ENCODE results near the gene KHNYN. TPM values are rescaled to one million over a fixed set of nuclear protein-coding genes. Genes with fewer than 3 reads are reported as not detected.

The KHNYN gene
- total RNA-seq, 2 donors from 2014 or later, result 46.2 to 46.6 TPM

- Mint-ChIP-seq H3K27ac (no peak overlapping the region), H3K27me3 (ENCODE audit: insufficient read depth) (peaks cover 16% of the 10 kb centered on the region), H3K36me3 (ENCODE audit: low read depth) (no peaks in the 10 kb centered on the region), H3K4me1 (peaks cover 8% of the 10 kb centered on the region), H3K4me3 (no peak overlapping the region), H3K9me3 (no peaks in the 10 kb centered on the region)
- Histone ChIP-seq H3K4me1 (ENCODE audit: control insufficient read depth, insufficient read depth, low read length) (no peaks in the 10 kb centered on the region), H3K9ac (ENCODE audit: extremely low read depth, low read length, poor library complexity, severe bottlenecking) (no peak overlapping the region), H3K27me3 (ENCODE audit: control insufficient read depth, insufficient read depth, low read length, poor library complexity, severe bottlenecking) (peaks cover 37% of the 10 kb centered on the region), H3K4me3 (ENCODE audit: low read length) (no peak overlapping the region), H3K27ac (ENCODE audit: low read depth, low read length) (no peak overlapping the region), H3K9me3 (ENCODE audit: control insufficient read depth, low read length) (no peaks in the 10 kb centered on the region), H3K36me3 (ENCODE audit: control insufficient read depth, insufficient read depth, low read length) (no peaks in the 10 kb centered on the region)
- no peak for TF ChIP-seq CTCF (conservative IDR thresholded peaks at IDR 0.05)
- 85 to 98% methylated on average over 4 of the region's 4 CpGs for WGBS, 2 experiments (ENCODE audit: insufficient coverage in 1 of 2, insufficient read length in 1 of 2)
- DNase-seq, result no peak
These were observed 7.5 kb upstream of the KHNYN start for GRCh38 chr14:24422261-24422660.

DNA sequence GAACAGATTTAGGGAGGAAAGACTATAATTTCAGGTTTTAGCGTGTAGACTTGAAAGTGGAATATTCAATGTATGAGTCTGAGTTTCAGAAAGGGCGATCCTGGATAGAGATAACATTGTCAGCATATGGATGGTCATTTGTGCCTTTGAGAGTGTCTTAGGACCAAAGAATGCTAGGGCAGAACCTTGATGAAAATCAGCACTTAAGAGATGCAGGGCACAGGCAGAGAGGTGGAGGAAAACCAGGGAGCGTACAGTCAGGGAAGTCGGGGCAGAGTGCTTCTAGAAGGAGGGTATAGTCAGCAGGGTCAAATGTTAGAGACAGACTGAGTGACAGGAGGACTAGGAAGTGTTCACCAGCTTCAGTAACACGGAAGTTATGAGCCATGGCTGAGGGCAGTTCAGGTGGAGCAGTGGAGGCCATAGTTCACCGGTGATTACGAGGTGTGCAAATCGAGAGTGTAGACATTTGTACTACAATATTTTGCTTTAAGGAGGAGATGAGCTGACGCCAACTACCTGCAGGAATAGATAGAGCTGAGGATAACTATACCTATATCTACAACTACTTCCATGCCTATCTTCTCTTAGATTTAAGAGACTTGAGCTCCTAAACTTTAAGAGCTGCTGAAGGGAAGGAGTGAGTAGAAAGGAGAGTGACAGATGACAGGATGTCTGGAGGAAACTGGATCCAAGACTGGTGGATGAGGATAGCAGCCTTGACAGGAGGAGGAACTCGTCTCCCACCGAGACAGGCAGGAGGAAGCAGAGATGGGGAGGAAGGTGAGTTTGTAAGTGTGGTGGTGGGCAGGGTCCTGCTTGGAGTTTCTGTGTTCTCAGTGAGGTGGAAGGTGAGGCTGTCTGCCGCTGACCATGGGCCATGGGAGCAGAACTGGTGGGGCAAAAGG is 6.8 kb upstream of the KHNYN start:
- Histone ChIP-seq H3K4me1 (ENCODE audit: control insufficient read depth, insufficient read depth, low read length) (no peaks in the 10 kb centered on the region), H3K27me3 (ENCODE audit: control insufficient read depth, insufficient read depth, low read length, poor library complexity, severe bottlenecking) (peaks cover 37% of the 10 kb centered on the region), H3K27ac (ENCODE audit: low read depth, low read length) (no peak overlapping the region), H3K36me3 (ENCODE audit: control insufficient read depth, insufficient read depth, low read length) (no peaks in the 10 kb centered on the region), H3K9ac (ENCODE audit: extremely low read depth, low read length, poor library complexity, severe bottlenecking) (no peak overlapping the region), H3K9me3 (ENCODE audit: control insufficient read depth, low read length) (no peaks in the 10 kb centered on the region), H3K4me3 (ENCODE audit: low read length) (no peak overlapping the region)
- H3K4me1 Mint-ChIP-seq, result peaks cover 8% of the 10 kb centered on the region
- no peak overlapping the region for H3K4me3 Mint-ChIP-seq
- 84 to 85% methylated on average over 11 to 12 of the region's 12 CpGs for WGBS, 2 experiments (ENCODE audit: insufficient coverage in 1 of 2, insufficient read length in 1 of 2)
- no peaks in the 10 kb centered on the region for H3K9me3 Mint-ChIP-seq
- no peak for DNase-seq
- H3K27me3 Mint-ChIP-seq (ENCODE audit: insufficient read depth), result peaks cover 16% of the 10 kb centered on the region
- no peak for TF ChIP-seq CTCF (conservative IDR thresholded peaks at IDR 0.05)
- H3K36me3 Mint-ChIP-seq (ENCODE audit: low read depth), result no peaks in the 10 kb centered on the region
- H3K27ac Mint-ChIP-seq, result no peak overlapping the region

DNA sequence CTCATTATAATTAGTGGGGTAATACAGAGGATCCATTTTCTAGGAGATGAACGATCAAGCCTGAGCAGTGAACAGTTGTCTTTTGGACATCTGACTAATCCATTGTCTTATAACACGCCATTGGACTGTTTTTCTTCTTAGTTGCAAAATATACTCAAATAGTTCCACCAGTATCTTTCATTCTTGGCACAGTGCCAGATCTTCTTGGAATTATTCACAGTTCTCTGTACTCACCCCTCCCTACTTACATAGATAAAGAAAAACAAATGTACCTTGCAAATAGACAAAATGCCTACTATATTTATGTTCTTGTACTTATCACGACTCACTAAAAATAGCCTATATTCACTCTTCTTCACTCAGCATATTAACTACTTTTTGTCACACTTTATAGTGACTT is 4.0 kb upstream of the KHNYN start:
- no peak for TF ChIP-seq CTCF (conservative IDR thresholded peaks at IDR 0.05)
- no peak overlapping the region for H3K27ac Mint-ChIP-seq
- H3K4me1 Mint-ChIP-seq, result peaks cover 14% of the 10 kb centered on the region
- H3K4me1 ChIP-seq (ENCODE audit: control insufficient read depth, insufficient read depth, low read length), result no peaks in the 10 kb centered on the region
- H3K9me3 Mint-ChIP-seq, result no peaks in the 10 kb centered on the region
- H3K9me3 ChIP-seq (ENCODE audit: control insufficient read depth, low read length), result no peaks in the 10 kb centered on the region
- 83 to 90% methylated on average over 3 of the region's 3 CpGs for WGBS, 2 experiments (ENCODE audit: insufficient coverage in 1 of 2, insufficient read length in 1 of 2)
- DNase-seq, result no peak
- no peak overlapping the region for H3K9ac ChIP-seq (ENCODE audit: extremely low read depth, low read length, poor library complexity, severe bottlenecking)
- no peak overlapping the region for H3K4me3 ChIP-seq (ENCODE audit: low read length)
- H3K27me3 ChIP-seq (ENCODE audit: control insufficient read depth, insufficient read depth, low read length, poor library complexity, severe bottlenecking), result peaks cover 14% of the 10 kb centered on the region
- no peak overlapping the region for H3K4me3 Mint-ChIP-seq
- H3K27ac ChIP-seq (ENCODE audit: low read depth, low read length), result no peak overlapping the region
- H3K36me3 Mint-ChIP-seq (ENCODE audit: low read depth), result no peaks in the 10 kb centered on the region
- peaks cover 6% of the 10 kb centered on the region for H3K27me3 Mint-ChIP-seq (ENCODE audit: insufficient read depth)
- H3K36me3 ChIP-seq (ENCODE audit: control insufficient read depth, insufficient read depth, low read length), result no peaks in the 10 kb centered on the region

All from endodermal cell (in vitro differentiated cells).